SK-N-DZ (cell line): ENCODE results near the gene B3GNT5.
A peak's percentile ranks its signal among the peaks of the same experiment; 100 is the strongest.
"Not testable (repeated sequence)": the region's sequence is repeated elsewhere in the genome, so short reads cannot be mapped to it uniquely, and the experiment has no call there.

Experiments
- DNase-seq: peaks from one replicate; pipeline ENCODE4 v3.0.0-alpha.2; 2015; ENCODE audit warnings: low spot score

The B3GNT5 gene

GRCh38 chr3:183229178-183229577 is 23.9 kb upstream of the B3GNT5 start:
- no peak for DNase-seq

- DNase-seq = not testable (repeated sequence)
These were observed 22.8 kb upstream of the B3GNT5 start for GRCh38 chr3:183230251-183230650.

- no peak for DNase-seq
These were observed 22.2 kb upstream of the B3GNT5 start for GRCh38 chr3:183230826-183231225.

- no peak for DNase-seq
These were observed 19.1 kb upstream of the B3GNT5 start for GRCh38 chr3:183233966-183234365.

- peak; percentile 76 for DNase-seq
These were observed 14.0 kb upstream of the B3GNT5 start for GRCh38 chr3:183239046-183239445.

GRCh38 chr3:183242431-183242830 is 10.6 kb upstream of the B3GNT5 start:
- no peak for DNase-seq

GRCh38 chr3:183244219-183244618 is 8.8 kb upstream of the B3GNT5 start:
- no peak for DNase-seq

GRCh38 chr3:183244981-183245476 is 8.0 kb upstream of the B3GNT5 start:
- DNase-seq = no peak

- no peak for DNase-seq
These were observed 6.0 kb upstream of the B3GNT5 start for GRCh38 chr3:183247011-183247589.

GRCh38 chr3:183249006-183249718 is 3.9 kb upstream of the B3GNT5 start:
- DNase-seq = no peak

GRCh38 chr3:183252118-183252782 is 803 bp upstream of the B3GNT5 start:
- DNase-seq = no peak

GRCh38 chr3:183253528-183254486 is 754 bp downstream of the B3GNT5 start:
- peak; percentile 42 for DNase-seq

- peak; percentile 49 for DNase-seq
These were observed 1.7 kb downstream of the B3GNT5 start for GRCh38 chr3:183254487-183255347.

GRCh38 chr3:183255348-183255730 is 2.3 kb downstream of the B3GNT5 start:
- peak; percentile 39 for DNase-seq

GRCh38 chr3:183259087-183259486 is 6.0 kb downstream of the B3GNT5 start:
- DNase-seq = no peak

- DNase-seq = no peak
These were observed 6.6 kb downstream of the B3GNT5 start for GRCh38 chr3:183259621-183260020.

GRCh38 chr3:183260167-183260904 is 7.3 kb downstream of the B3GNT5 start:
- no peak for DNase-seq

GRCh38 chr3:183261151-183261724 is 8.2 kb downstream of the B3GNT5 start:
- DNase-seq = no peak

GRCh38 chr3:183262875-183263378 is 9.9 kb downstream of the B3GNT5 start:
- no peak for DNase-seq
